Measurements from ENCODE around the gene ZDHHC18. TPM values are rescaled to one million over a fixed set of nuclear protein-coding genes. Genes with fewer than 3 reads are reported as not detected.
"Not testable (repeated sequence)": the region's sequence is repeated elsewhere in the genome, so short reads cannot be mapped to it uniquely, and the experiment has no call there.

The ZDHHC18 gene
- total RNA-seq, 1 experiment from 2014 or later, result 12.5 TPM

- DNase-seq (ENCODE audit: extremely low read depth, low read depth), result no peak
Observed at GRCh38 chr1:26791148-26791547, 35.3 kb upstream of the ZDHHC18 start.

- no peak for DNase-seq (ENCODE audit: extremely low read depth, low read depth)
Observed at GRCh38 chr1:26791626-26792025, 34.9 kb upstream of the ZDHHC18 start.

- DNase-seq (ENCODE audit: extremely low read depth, low read depth), result no peak
Observed at GRCh38 chr1:26792924-26793323, 33.6 kb upstream of the ZDHHC18 start.

DNA sequence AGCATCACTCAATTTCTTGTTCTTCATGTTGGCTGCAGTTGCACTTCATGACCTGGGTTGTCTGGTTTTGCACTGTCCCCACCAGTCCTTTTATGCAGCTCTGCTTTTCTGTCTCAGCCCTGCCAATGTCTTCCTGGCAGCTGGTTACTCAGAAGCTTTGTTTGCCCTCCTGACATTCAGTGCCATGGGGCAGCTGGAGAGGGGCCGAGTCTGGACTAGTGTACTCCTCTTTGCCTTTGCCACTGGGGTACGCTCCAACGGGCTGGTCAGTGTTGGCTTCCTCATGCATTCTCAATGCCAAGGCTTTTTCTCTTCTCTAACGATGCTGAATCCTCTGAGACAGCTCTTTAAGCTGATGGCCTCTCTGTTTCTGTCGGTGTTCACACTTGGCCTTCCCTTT is 32.1 kb upstream of the ZDHHC18 start:
- no peak for DNase-seq (ENCODE audit: extremely low read depth, low read depth)

DNA sequence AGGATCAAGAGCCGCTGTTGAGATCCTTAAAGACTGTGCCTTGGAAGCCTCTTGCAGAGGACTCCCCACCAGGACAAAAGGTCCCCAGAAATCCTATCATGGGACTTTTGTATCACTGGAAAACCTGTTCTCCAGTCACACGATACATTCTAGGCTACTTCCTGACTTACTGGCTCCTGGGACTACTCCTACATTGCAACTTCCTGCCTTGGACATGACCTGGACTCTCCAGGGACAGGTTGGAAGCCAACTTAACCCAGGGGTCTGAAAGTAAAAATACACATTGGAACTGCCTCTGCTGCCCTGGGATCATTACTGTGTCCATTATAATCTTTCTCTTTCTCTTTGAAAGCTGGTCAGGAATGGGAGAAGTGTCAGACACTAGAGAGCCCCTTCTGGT is 28.9 kb upstream of the ZDHHC18 start:
- no peak for DNase-seq (ENCODE audit: extremely low read depth, low read depth)

GRCh38 chr1:26799479-26800142 is 26.9 kb upstream of the ZDHHC18 start:
- DNase-seq (ENCODE audit: extremely low read depth, low read depth), result no peak

DNA sequence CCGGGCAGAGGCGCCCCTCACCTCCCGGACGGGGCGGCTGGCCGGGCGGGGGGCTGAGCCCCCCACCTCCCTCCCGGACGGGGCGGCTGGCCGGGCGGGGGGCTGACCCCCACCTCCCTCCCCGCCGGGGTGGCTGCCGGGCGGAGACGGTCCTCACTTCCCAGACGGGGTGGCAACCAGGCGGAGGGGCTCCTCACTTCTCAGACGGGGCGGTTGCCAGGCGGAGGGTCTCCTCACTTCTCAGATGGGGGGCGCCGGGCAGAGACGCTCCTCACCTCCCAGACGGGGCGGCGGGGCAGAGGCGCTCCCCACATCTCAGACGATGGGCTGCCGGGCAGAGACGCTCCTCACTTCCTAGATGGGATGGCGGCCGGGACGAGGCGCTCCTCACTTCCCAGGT is 22.6 kb upstream of the ZDHHC18 start:
- not testable (repeated sequence) for DNase-seq (ENCODE audit: extremely low read depth, low read depth)

DNA sequence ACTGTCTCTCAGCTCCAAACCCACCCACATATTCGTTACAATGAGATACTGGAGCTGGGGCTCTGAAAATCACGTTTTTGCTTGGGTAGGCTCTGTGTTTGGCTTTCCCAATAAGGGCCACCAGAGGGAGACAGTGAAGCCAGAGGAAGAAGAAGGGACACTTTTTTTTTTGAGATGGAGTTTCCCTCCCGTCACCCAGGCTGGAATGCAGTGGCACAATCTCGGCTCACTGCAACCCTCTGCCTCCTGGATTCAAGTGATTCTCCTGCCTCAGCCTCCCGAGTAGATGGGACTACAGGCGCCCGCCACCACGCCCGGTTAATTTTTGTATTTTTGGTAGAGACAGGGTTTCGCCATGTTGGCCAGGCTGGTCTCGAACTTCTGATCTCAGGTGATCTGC is 16.4 kb upstream of the ZDHHC18 start:
- peak; percentile 67 for DNase-seq (ENCODE audit: extremely low read depth, low read depth)

DNA sequence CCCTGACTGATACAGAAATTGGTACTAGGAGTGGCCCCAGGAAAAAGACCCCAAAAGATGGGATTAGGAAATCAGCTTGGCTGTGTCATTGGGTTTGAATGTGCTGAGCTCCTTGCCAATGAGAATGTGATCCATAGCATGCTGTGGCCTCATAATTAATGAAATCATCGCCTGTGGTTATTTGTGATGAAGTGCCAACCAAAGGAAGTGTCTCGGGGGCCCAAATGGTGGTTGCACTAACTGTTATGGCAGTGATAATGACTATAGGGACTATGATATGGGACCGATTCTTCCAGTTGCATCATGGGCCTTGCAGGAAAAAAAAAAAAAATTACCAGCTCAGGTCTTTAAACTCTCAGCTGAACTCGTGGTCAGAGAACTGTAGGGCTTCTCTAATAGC is 15.4 kb upstream of the ZDHHC18 start:
- no peak for DNase-seq (ENCODE audit: extremely low read depth, low read depth)

DNA sequence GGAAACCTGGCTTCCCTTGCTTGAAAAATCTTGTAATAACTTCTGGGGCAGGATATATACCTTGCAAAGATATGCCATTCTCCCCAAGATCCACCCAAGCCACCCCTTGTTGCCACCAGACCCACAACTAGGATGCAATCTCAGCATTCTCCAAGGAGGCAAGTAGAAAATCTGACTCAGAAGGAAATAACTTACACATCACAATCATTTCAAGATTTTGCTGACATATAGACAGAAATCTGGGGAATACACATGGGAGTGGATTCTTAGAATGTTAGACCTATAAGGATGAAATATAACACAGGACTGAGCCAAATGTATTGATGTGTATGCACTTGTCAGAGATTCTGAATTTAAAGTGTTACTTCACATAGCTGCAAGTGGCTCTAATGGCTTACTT is 14.8 kb upstream of the ZDHHC18 start:
- no peak for DNase-seq (ENCODE audit: extremely low read depth, low read depth)

DNA sequence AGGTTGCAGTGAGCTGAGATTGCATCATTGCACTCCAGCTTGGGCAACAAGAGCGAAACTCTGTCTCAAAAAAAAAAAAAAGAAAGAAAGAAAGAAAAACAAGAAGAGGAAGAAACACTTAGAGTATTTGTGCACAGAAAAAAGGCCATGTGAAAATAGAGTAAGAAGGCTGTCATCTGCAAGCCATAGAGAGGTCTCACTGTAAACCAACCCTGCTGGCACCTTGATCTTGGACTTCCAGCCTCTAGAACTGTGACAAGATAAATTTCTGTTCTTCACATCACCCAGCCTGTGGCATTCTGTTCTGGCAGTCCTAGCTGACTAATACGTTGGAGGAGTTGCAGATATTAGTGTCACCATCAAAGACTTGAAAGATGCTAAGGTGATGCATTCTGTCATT is 12.1 kb upstream of the ZDHHC18 start:
- no peak for DNase-seq (ENCODE audit: extremely low read depth, low read depth)

DNA sequence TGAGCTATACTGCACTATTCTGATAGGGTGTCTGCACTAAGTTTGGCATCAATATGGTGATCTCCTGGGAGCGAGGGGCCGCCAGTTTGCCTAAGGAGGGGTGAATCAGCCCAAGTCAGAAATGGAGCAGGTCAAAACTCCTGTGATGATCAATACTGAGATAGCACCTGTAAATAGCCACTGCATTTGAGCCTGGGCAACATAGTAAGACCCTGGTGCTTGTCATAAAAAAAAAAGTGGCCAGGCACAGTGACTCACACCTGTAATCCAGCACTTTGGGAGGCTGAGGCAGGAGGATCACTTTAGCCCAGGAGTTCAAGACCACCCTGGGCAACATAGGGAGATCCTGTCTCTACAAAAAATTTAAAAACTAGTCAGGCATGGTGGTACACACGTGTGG is 11.6 kb upstream of the ZDHHC18 start:
- no peak for DNase-seq (ENCODE audit: extremely low read depth, low read depth)

GRCh38 chr1:26820784-26821269 is 5.7 kb upstream of the ZDHHC18 start:
- no peak for DNase-seq (ENCODE audit: extremely low read depth, low read depth)

DNA sequence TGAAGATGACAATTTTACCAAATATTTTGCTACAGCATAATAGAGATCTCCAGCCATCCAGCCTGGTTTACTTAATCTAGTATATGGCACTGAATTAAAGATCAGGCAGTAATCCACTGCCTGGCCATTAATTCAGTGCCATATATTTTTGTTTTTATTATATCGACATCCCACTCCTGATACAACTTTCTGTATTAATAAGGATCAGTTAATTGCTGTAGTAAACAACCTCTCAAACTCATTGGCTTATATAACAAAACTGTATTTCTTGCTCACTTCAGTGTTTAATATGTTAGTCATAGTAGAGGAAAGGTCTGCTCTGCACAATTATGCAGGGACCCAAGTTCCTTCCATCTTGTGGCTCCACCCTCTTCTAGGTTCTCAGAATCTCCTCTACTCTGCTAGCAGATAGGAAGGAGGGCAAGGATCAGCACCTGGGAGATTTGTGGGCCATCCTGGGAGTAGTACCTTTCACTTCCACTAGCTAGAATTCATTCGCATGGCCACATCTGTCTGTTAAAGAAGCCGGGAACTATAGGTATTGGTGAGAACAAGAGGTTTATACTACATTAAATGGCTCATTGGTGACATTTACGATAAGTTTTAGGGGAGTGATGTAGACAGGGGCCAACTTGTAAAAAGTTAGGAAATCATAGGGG is 3.6 kb upstream of the ZDHHC18 start:
- DNase-seq (ENCODE audit: extremely low read depth, low read depth), result no peak

DNA sequence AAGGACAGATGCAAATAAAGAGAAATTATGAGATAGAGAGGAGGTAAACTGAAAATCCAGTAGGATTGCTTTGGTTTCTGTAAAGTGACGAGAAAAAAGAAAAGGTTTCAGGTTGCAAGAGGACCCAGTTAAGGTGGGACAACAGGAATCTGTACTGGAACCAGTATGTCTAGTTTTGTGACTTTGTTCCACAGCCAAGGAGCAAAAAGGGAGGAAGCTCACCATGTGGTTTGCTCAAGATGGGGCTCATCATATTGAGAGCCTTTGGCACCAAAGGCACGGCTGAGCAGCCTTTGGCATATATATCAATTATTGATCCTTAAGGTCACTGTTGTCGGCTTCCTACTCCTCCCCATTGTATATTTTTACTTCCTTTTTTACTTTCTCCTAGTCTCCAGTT is 1.8 kb upstream of the ZDHHC18 start:
- DNase-seq (ENCODE audit: extremely low read depth, low read depth), result no peak

DNA sequence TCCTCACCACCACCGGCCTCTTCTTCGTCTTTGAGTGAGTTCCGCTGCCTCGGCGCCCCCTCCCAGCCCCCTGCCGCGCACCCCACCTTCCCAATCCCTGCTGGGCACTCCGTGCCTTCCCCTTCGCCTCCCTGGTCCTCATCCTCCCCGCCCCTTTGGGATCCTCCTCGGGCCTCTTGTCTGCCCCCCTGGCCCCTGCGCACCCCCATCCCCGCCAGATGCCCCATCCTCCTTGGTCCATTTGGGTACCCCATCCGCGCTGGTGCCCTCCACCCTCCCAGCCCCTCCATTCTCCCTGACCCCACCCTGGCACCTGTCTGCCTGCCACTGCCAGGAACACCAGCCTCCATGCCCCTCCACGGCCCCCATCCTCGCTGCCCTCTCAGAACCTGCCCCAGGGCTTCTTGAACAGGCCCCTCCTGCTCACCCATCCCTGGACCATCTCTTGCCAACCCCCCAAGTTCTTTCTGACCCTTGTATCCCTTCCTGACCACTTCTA is 667 bp downstream of the ZDHHC18 start:
- DNase-seq (ENCODE audit: extremely low read depth, low read depth), result no peak

DNA sequence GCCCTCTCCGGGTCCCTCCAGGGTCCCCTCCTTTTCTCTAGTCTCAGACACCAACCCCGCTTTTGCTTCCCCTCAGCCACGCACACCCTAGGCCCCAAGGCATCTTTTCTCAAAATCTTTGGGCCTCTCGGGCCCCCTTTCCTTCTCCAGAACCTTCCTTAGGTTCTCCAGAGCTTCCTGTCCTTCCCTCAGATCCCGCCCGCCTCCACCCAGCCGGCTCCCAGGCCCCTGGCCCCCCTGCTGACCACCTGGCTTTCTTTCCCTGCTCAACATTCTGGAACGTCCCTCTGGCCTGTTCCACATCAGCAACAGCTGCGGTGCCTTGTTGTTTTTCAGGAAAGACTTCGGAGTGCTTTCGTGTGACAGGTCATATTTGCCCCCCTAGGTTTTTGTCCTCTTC is 1.2 kb downstream of the ZDHHC18 start:
- DNase-seq (ENCODE audit: extremely low read depth, low read depth), result no peak

GRCh38 chr1:26828411-26828991 is 2.0 kb downstream of the ZDHHC18 start:
- DNase-seq (ENCODE audit: extremely low read depth, low read depth), result no peak

DNA sequence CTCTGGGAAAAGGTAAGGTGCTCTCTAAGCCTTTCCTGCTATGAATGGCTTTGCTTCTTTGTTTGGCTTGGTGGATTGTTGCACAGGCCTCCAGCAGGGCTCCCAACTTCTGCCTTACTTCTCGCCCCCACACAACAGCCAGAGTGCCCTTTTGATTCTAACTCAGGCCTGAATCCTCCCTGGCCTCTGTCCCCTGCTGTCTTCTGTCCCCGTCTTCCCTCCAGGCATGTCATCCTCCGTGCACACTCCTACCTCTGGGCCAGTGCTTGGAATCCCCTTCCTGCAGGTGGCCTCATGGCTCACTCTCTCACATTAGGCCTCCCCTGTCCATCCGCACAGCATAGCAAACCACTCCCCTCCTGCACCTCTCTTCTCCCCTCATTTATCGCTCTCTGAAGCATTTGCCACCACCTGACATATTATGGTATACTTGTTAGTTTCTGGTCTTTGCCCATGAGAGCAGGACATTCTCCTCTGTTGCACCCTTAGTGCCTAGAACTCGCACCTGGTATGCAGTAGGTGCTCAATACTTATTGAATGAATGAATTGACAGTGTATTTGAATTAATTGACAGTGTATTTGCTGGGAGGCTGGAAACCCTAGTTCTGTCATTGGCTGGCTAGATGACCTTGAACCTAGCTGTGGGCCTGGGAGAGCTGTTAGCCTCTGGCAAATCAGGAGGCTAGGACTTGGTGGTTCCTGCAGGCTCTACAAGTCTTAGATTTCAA is 2.9 kb downstream of the ZDHHC18 start:
- no peak for DNase-seq (ENCODE audit: extremely low read depth, low read depth)

DNA sequence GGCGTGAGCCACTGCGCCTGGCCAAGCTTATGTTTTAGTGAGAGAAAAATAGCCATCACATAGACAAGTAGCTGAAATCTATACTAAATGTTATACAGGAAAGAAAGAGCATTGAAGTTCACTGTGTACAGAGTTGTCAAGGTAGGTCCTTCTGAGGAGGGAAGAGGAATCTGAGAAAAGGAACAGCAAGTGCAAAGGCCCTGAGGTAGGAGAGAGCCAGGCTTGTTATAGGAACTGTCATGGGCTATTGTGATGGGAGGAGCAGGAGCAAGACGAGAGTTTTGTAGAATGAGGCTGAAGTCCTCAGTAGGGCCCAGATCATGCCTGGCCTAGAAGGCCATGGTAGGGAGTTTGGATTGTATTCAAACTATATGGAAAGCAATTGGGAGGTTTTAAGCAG is 4.6 kb downstream of the ZDHHC18 start:
- no peak for DNase-seq (ENCODE audit: extremely low read depth, low read depth)

DNA sequence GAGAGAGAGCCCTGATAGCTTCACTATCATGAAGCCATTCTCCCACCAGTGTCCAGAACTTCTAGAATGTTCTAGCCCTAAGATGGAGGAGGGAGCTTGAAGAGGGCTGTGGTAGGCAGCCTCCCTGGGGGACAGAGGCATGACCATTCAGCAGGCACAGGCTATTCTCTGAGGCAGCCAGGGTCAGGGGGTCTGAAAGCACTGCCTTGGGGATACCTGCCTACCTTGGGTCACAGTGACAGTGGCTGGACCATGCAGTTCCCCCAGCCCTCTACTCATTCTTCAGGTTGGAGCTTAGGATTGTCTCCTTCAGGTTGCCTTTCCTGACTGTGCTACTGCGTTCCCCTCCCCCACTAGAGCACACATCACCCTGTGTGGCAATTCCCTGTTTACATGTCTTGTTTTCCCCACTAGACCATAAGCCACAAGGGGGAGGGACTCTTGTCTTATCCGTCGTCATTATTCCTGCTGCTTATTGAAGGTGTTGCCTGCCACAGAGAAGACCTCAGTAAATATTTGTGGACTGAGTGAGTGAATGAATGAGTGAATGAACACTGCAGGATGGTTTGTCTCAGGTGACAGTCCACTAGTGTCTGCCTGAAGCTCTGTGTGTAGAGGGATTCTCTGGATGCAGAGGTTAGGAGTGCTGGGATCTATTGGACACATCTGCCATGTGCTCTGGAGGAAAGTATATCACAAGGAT is 5.2 kb downstream of the ZDHHC18 start:
- no peak for DNase-seq (ENCODE audit: extremely low read depth, low read depth)
